ENCODE results near the gene XRCC4.

XRCC4 gene

DNA sequence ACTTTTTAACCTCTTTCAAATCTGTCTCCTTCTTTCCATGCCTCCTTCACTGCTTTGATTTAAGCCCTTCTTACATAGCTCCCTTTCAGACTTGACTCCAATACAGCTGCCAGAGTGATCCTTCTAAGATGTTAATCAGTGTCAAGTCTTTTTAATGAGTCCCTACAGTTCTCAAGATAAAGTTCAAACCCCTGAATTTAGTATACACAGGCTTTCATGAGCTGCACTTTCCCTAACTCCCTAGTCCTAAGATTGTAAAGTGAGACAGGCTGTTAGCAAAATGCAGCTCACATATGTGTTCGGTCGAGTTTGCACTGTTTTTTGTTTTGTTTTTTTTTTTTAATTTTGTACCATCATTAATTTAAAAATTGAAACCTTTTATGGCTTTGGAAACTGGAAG lies 203.8 kb downstream of the XRCC4 start:
- no peak for FAIRE-seq

DNA sequence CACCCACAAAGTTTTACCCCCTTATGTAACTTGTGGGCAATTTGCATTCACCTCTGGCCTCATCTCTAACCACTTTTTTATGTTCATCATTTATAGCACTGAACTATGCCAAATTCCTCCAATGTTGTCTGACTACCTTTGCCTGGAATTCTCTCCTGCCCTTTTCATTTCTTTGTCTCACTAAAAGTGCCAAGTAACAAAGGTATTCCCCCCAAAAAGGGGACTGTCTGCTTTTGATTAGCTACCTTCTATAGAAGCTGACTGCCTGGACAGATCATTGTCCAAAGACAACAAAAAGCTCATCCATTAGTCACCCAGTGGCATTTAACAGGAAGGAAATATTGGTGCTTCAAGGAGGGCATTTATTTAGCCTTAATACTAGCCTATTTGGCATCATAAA lies 204.3 kb downstream of the XRCC4 start:
- no peak for FAIRE-seq

DNA sequence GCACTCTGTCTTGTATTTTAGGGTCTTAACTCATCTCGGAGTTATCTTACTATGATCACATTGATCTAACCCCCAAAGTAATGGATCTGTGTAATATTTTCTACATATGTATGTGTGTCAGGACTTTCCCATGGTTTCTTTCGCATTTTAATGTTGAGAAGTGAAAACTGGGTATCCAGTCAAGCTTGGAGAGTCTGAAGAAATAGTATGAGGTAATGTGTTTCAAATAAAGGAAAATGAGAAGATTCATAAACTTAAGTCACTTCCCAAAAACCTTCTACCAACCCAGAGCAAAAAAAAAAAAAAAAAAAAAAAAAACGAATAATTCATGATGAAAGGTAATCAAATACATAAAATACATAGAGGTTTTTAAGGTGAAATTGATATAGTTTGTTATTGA lies 206.4 kb downstream of the XRCC4 start:
- no peak for FAIRE-seq

DNA sequence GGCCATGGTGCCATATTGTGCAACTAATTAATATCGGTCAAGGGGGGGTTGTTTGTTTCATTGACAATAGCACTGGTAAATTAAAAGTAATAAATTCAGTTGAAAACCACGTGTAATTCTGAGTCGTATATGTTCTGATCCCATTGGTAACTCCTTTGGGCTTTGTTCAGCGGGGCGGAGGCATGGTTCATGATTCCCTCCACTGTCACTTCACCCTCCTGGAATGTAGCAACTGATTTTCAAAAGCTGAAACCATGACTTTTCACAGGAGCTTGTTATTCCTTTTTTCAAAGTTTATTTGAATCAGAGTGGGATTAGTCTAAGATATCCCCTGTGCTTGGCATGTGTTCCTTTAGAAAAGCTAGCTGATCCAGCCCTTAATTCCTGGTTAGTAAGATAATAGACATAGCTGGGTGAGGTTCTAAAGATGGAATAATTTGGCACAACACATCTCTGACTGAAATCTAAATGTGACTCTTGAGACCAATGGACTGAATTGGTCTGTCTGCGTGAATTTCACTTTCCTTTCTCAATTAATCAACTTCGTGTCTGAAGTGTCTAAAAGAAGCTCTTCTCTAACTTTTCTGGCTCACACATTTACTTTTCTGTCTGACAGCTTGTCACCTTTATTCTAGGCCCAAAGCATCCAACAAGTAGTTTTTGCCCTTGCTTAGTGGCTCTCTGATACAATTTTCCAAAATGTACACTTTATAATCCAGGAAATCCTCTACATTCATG lies 208.5 kb downstream of the XRCC4 start:
- FAIRE-seq, result no peak

DNA sequence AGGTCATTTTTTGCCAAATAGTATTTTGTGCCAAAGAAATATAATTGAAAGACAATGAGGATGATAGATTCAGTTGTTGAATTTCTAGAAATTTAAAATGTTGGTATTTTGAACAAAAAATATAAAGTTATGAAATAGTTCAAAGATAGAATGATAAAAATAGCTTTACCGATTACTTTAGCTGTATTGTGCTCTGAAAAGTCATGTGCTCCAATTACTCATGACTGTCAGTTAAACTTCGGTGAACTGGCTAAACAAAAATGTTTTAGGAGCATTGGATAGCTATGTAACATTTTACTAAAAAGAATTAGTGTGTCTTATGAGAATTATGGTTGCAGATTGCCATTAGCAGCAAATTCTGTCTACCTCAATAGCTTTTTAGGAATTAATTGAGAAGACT lies 216.9 kb downstream of the XRCC4 start:
- no peak for FAIRE-seq

DNA sequence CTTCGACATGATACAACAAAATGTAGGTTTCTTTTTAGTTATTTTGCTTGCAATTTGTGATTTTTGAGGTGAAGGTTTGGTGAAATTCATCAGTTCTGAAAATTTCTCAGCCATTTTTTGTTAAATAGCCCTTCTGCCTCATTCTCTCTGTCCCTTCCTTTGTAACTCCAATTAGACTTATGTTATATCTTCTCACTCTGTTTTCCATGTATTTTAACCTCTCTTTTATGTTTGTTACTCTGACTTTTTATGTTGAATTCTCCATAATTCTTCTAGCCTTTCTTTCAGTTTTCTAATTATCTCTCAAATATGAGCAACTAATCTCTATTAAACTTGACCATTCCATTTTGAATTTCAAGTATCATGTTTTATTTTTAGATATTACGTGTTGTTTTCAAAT lies 222.0 kb downstream of the XRCC4 start:
- no peak for FAIRE-seq

DNA sequence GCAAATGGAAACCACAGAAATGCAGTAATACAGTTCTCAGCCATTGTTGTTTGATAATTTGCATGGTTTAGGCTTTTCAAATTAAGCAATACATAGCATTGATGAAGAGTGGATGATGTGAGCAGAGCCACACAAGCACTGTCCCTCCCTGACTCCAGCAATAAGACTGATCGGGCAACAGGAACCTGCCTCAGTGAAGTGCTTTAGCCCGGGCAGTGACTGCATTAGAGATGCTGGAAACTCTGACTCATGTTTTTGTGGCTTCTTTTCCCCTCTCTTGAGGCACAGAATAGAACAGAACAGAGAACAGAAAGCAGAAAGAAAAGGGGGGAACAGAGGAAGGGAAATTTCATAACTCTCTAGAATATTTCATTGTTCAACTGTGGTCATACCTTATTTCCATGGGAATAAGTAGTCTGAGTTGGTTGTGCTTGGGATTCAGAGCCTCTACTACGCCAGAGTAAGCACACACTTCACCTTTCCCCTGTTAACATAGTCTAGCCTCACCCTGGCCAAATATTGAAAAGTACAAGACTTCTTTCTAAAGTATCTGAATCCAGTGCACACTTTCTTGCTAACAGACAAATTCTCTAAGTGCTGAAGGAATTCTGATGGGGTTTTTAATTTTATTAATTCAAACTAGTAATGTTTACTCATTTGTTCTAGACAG lies 229.4 kb downstream of the XRCC4 start:
- no peak for FAIRE-seq

DNA sequence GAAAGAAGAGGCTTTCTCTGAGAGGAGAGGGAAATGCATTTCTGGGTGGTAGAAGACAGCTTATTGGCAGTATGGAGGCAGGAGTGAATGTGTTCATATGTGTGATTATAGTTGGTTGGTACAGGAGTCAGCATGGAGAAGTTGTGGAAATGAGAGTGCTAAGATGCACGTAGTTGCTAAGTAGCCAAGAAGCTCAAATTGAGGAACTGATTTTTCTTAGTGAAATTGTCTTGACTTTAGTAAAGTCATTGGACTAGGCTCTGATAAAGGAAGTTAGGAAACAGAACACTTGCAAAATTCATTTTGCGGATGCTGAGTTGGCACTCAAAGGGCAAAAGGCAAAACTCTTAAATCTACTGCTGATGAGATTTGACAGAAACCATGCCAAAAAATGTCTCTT lies 235.3 kb downstream of the XRCC4 start:
- no peak for FAIRE-seq

DNA sequence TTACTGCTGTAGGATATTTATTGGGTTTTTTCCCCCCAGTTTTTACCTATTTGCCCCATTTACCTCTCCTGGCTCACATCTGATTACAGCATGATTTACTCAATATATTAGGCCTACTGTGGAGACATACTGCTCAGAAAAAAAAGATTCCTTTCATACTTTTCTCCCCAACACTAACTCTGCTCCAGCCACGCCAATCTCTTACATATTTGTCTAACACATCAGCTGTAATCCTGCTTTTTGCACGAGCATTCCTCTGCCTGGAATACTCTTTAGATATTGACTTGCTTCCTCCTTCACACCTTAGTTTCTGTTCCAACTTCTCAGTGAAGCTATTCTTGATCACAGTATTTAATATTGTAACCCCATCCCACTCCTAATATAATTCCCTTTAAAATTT lies 236.1 kb downstream of the XRCC4 start:
- FAIRE-seq, result no peak

DNA sequence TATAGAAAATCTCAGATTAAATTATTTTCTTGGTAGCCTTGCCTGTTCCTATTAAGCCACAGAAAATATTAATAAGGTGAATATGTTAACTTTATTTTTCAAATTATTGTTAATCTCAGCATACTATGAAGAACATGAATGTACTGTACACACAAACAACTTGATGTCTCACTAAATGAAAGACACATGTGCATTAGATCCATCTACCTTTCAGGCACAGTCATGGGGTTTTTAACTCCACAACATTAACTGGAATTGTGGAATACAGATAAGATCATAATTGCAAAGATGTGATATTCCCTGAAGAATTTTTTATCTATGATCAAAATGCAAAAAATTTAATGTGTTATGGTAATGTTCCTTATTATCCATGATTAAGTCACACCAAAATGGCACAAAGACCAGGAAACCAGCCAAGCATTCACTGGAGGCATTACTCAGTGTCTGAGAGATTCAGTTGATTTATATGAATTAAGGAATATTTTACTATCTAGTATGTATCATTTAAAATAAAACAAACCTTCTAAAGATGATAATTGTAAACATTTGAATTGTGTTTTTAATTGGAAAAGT lies 244.2 kb downstream of the XRCC4 start:
- FAIRE-seq, result no peak

DNA sequence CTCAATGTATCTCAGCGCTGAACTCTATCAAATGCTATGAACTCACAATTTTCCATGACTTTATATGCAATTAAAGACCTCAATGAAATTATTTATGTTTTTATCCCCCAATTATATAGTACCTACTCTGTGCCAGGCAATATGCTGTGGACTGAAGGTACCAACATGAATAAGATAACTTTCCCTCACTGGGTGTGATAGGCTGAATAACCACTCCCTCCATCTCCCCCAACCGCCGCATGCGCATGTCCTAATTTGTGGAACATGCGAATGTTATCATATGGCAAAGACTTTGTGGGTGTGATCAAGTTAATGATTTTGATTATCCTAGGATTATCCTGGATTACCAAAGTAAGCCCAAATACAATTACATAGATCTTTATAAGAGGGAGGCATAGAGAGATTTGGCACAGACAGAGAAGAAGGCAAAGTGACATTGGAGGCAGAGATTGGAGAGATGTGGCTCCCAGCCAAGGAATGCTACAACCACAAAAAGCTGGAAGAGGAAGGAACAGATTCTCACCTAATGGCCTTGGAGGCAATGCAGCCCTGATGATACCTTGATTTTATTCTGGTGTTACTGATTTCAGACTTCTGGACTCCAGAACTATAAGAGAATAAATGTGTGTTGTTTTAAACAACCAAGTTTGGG lies 245.1 kb downstream of the XRCC4 start:
- FAIRE-seq, result no peak

DNA sequence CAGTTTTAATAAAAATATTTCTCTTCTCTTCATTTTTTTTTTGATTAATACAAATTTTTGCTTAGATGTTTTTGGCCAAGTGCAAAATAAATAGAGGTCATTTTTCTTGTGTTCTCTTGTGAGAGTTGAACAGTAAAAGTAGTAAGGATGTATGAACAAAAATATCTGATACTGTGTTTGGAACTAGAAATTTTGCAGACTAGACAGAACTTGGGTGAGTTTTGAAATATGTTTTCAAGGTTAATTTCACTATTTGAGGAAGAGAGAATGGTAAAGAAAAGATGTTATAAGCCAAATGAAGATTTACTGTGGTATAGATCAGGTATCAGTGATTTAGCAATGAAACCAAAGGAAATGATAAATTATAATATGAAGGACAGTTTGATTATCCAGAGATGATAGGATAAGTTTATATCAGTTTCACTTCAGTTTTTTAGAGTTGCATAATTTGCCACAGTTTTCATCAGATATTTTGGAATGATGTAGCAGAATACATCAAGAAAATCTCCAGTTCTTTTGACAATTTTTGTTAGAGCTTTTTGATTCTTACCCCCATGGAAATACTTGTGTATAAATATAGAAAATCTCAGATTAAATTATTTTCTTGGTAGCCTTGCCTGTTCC lies 246.3 kb downstream of the XRCC4 start:
- FAIRE-seq, result no peak

DNA sequence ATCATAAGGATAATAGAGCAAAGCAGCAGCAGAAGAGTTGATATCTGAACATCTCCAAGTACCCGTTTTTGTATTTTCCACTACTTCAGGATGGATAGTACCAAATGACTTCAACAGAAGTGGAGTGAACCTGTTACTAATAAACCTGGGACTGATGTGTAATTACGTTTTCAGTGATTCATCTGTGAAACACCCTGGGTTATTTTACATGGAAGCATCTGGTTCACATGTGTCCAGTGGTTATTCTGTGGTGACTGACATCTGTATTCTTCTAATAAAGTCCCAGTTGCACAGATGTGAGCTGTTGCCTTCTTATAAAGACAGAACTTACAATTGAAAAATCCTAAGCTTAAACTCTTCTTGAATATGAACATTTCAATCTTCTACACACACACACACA lies 254.5 kb downstream of the XRCC4 start:
- FAIRE-seq, result no peak

DNA sequence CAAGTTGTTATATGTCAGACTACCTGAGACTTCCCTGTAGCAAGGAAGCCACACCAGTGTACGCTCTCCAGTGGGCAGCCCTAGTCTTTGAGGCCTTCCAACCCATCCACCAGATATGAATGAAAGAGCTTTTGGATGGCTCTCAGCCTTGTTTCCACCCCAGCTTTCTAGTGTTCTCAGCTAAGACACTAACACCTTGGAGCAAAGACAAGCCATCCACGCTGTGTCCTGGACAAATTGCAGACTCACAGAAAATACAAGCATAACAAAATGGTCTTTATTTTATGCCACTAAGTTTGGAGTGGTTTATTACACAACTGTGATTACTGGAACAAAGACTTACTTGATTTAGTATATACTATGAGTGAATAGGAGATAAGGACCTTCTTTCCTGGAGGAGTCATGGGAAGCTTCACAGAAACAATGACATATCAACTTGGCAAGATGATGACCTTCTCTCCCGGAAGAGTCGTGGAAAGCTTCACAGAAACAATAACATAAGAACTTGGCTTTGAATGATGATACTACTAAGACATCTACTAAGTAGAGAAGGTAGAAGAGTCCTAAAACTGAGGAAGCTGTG lies 260.2 kb downstream of the XRCC4 start:
- no peak for FAIRE-seq

DNA sequence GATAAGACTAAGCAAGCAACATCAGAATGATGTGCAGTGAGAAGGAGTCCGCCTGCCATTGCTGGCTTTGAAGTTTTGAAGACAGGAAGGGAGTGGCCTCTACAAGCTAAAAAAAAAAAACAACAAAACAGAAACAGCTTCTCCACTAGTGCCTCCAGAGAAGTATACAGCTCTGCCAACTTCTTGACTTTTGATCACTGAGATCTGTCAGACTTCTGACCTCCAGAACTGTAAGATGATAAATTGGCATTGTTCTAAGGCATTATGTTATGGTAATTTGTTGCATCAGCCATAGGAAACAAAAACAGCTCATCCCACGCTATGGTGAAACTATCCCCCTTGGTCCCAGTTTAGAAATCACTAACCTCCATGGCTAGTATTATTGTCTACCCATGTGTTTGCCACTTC lies 263.2 kb downstream of the XRCC4 start:
- FAIRE-seq, result no peak

DNA sequence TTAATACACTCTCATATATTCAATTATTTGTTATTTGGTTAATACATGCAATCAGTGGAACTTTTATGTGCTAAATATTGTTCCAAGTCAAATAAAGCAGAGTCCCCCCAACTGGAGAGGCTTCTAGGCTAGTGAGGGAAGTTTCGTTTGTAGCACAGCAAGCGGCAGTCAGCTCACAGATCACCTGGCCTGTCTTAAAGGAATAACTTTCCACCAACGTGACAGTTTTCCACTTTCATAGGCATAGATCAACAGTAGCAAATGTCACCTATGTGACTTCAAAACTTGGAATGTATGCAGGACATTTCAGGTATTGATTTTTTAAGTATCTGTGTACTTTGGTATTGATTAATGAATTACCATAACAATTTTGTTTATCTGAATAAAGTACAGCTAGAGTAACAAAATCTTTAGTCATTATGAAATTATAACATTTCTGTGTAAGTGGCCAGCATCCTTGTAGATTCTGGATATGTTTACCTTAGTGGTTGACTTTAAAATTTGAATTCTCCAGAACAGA lies 264.5 kb downstream of the XRCC4 start:
- no peak for FAIRE-seq

DNA sequence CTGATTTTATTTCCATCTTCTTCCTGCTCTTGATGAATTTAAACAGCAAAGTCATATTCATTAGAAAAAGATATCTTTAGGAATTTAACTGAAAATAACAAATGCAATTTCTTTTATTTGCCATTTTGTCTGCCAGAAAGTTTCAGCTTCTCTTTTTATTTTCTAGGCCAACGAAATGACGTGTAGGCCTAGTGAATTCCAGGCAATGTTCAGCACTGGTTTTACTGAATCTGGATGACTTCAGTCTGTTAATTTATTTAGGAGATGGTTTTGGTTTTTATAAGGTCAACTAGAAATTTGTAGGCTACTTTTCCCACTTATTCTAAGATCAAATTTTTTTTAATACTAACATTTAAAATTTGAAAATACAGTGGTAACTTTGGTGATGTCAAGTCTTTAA lies 265.1 kb downstream of the XRCC4 start:
- FAIRE-seq, result no peak

DNA sequence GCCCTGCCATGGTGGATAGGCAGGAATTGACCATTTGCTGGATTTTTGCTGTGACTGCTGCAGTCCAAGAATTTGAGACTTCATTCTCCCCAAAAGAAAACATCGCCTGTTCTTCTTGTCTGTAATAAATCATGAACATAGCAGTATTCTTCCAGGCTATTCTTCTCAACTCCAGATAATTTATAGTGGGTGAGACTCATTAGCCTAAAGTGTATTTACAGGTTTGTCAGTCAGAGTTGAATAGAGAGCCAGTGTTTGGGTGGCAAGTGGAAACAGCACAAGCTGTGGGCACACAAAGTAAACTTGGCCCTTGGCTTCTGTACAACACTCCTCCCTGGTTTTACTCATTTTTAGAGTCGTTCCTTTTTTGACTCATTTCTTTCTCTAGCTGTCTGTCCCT lies 266.0 kb downstream of the XRCC4 start:
- no peak for FAIRE-seq

DNA sequence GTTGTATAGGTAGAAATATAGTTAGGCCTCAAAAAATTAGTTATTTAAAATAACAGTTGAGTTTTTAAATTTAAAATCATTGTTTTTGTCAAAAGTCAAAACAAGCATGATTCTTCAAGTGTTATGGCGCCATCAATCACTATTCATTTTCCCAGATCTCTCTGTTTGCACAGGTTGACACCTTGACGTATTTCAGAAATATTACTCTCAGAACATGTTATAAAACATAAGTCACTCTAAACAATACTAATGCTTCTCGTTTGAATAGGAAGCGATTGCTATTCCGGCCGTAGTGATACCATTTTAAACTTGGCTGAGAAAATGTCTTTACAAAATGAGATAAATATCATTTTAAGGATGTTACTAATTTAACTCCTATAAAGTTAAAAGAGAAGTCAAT lies 268.1 kb downstream of the XRCC4 start:
- FAIRE-seq, result no peak

DNA sequence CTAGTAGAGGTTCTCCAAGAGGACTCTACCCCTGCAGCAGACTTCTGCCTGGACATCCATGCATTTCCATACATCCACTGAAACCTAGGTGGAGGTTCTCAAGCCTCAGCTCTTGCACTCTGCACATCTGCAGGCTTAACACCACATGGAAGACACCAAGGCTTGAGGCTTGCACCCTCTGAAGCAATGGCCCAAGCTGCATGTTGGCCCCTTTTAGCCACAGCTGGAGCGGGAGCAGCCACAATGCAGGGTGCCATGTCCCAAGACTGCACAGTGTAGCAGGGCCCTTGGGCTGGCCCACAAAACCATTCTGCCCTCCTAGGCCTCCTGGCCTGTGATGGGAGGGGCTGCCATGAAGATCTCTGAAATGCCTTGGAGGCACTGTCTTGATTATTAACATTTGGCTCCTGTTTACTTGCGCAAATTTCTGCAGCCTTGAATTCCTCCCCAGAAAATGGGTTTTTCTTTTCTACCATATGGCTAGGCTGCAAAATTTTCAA lies 271.0 kb downstream of the XRCC4 start:
- FAIRE-seq, result no peak

DNA sequence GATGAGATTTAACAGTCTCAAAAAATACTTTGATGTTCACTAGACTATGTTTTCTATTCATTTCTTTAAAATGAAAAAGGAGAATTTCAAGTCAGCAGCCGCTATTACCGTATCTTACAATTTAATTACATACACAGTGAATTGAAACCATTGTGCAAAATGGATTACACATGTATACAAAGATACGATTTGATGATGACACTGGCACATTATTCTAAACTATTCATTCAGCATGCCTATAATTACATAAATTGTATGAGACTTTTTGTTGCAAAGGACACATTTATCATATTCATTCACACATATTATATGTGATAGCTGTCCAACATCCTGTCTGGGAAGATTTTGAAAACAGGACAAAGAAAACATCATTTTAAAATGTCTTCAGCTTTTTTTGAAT lies 275.9 kb downstream of the XRCC4 start:
- no peak for FAIRE-seq

DNA sequence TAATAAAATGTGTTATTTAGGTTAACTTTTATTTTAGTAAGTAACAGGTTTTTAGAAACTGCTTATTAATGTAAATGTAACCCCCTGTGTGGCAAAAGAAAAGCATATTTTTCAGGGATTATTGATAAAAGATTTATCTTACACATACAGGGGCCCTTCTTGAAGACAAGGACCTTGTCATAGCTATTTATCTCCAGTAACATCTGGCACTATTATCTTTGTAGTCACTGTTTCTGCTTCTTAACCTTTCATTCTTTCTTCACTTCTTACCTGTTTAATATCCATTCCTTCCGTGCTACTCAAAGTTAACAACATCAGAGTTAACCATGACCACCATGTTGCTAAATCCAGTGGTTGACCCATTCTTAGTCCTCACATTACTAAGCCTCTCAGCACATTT lies 276.4 kb downstream of the XRCC4 start:
- FAIRE-seq, result no peak

DNA sequence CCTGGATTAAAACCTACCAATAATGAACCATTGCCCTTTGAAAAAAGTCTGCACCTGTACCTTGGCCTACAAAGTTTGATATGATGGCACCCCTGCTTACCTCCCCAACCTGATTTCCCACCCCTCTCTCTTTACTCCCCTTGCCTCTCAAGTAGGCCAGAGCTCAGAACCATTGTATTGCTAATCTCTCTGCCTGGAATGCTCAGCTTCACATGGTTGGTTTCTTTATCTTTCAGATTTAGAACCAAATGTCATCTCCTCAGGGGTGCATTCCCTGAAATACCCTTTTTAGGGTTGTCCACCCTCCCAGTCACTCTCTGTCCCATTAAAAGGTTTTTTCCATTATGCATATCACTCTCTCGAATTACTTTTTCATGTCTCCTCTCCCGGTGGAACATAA lies 277.6 kb downstream of the XRCC4 start:
- FAIRE-seq, result no peak
